H1 (cell line): Measurements from ENCODE around the gene GKN2. TPM values are rescaled to one million over a fixed set of nuclear protein-coding genes. Genes with fewer than 3 reads are reported as not detected.

Experiments
- CTCF ChIA-PET: fragments of 300-600 bp; sonication (Branson Sonifier 250); formaldehyde crosslinking; loops from one replicate; lab custom pipeline; 2021; ENCODE audit not compliant: partially characterized antibody; lab: Charles Lee
- POLR2A ChIA-PET: fragments of 300-600 bp; sonication (Branson Sonifier 250); formaldehyde crosslinking; loops from one replicate; lab custom pipeline; 2021; ENCODE audit warnings: inconsistent platforms; ENCODE audit not compliant: partially characterized antibody; lab: Charles Lee
- DNase-seq, 2 experiments: peaks; one replicate each; pipeline versions ENCODE4 v3.0.0 to v3.0.0-alpha.2; 2010 to 2022; ENCODE audit warnings: low spot score in 2 of 2, low read depth in 1 of 2, mixed read lengths in 1 of 2
- FAIRE-seq: peaks from 2 replicates; lab custom pipeline; 2011; peaks lifted over from hg19 to GRCh38; lab: Jason Lieb, UNC
- H2AFZ ChIP-seq: 2 replicates; pipeline ENCODE4 v1.8.1; 2012; ENCODE audit warnings: low read length, inconsistent platforms
- H2AK5ac ChIP-seq: 2 replicates; pipeline ENCODE4 v1.6.1; 2013; ENCODE audit warnings: low read depth, low read length
- H2BK120ac ChIP-seq: replicated peaks from 2 replicates; pipeline ENCODE3; 2013; ENCODE audit warnings: low read depth, low read length, inconsistent platforms
- H2BK12ac ChIP-seq: 2 replicates; pipeline ENCODE4 v1.6.1; 2013; ENCODE audit warnings: low read depth, low read length
- H2BK15ac ChIP-seq: 2 replicates; pipeline ENCODE4 v1.6.1; 2013; ENCODE audit warnings: low read length
- H2BK20ac ChIP-seq: 2 replicates; pipeline ENCODE4 v1.6.1; 2013; ENCODE audit warnings: low read length
- H2BK5ac ChIP-seq: 2 replicates; pipeline ENCODE4 v1.6.1; 2013; ENCODE audit warnings: low read depth, low read length
- H3K14ac ChIP-seq: 2 replicates; pipeline ENCODE4 v1.6.1; 2013; ENCODE audit warnings: inconsistent platforms; ENCODE audit not compliant: insufficient read length
- H3K18ac ChIP-seq: 2 replicates; pipeline ENCODE4 v1.6.1; 2013; ENCODE audit warnings: low read length; ENCODE audit errors: extremely low read depth
- H3K23ac ChIP-seq: 2 replicates; pipeline ENCODE4 v1.6.1; 2013; ENCODE audit warnings: inconsistent platforms; ENCODE audit not compliant: insufficient read length
- H3K23me2 ChIP-seq: 2 replicates; pipeline ENCODE4 v1.6.1; 2013; ENCODE audit warnings: low read depth, low read length
- H3K27ac ChIP-seq: 2 replicates; pipeline ENCODE4 v1.6.1; 2011; ENCODE audit warnings: low read depth, low read length, inconsistent platforms
- H3K27me3 ChIP-seq, 4 experiments: replicated peaks in 1 of 4; 1 replicate in 1 of 4; 2 replicates in 3 of 4; pipeline versions ENCODE4 v1.6.1 to v1.8.1; 2011 to 2013; ENCODE audit warnings: low read length in 3 of 4, mild to moderate bottlenecking in 3 of 4, inconsistent platforms in 2 of 4, mixed read lengths in 2 of 4, moderate library complexity in 1 of 4; ENCODE audit not compliant: control insufficient read depth in 3 of 4, insufficient read depth in 3 of 4; ENCODE audit errors: extremely low read depth in 1 of 4
- H3K36me3 ChIP-seq, 4 experiments: 2 replicates each; pipeline versions ENCODE4 v1.6.1 to v1.8.1; 2011 to 2013; ENCODE audit warnings: mild to moderate bottlenecking in 4 of 4, low read length in 3 of 4, moderate library complexity in 2 of 4, control low read depth in 1 of 4, inconsistent platforms in 1 of 4; ENCODE audit not compliant: insufficient read depth in 4 of 4, control insufficient read depth in 2 of 4
- H3K4ac ChIP-seq: replicated peaks from 2 replicates; pipeline ENCODE3; 2013; ENCODE audit warnings: low read length, low read depth, mixed read lengths, inconsistent platforms; ENCODE audit not compliant: insufficient read length
- H3K4me1 ChIP-seq, 4 experiments: replicated peaks in 1 of 4; 1 replicate in 1 of 4; 2 replicates in 3 of 4; pipeline versions ENCODE4 v1.6.1 to v1.8.1; 2011 to 2013; ENCODE audit warnings: low read length in 3 of 4, inconsistent platforms in 2 of 4, mixed read lengths in 1 of 4; ENCODE audit not compliant: insufficient read depth in 4 of 4, control insufficient read depth in 3 of 4
- H3K4me2 ChIP-seq, 2 experiments: 2 replicates each; pipeline versions ENCODE4 v1.6.1 to v1.8.1; 2011 to 2013; ENCODE audit warnings: low read depth in 2 of 2, low read length in 2 of 2, control low read depth in 1 of 2, inconsistent platforms in 1 of 2, mild to moderate bottlenecking in 1 of 2; ENCODE audit not compliant: insufficient read depth in 1 of 2
- H3K4me3 ChIP-seq, 4 experiments: fragments of 200-600, 300-600 bp in 1 of 4; sonication (generic), shearing (Covaris generic), sonication (Bioruptor Twin) in 1 of 4; 2 replicates each; pipeline versions ENCODE4 v1.5.1 to v1.8.1; 2011 to 2016; ENCODE audit warnings: low read length in 4 of 4, low read depth in 3 of 4, control low read depth in 2 of 4, inconsistent platforms in 2 of 4, mild to moderate bottlenecking in 2 of 4, mixed read lengths in 1 of 4, moderate library complexity in 1 of 4; ENCODE audit not compliant: insufficient read depth in 2 of 4; ENCODE audit errors: extremely low read depth in 1 of 4
- H3K56ac ChIP-seq: replicated peaks from 2 replicates; pipeline ENCODE3; 2013; ENCODE audit warnings: low read depth, mild to moderate bottlenecking, mixed read lengths, low read length, inconsistent platforms; ENCODE audit not compliant: insufficient read length
- H3K79me1 ChIP-seq: 2 replicates; pipeline ENCODE4 v1.6.1; 2013; ENCODE audit warnings: low read depth, low read length, control low read depth
- H3K79me2 ChIP-seq, 2 experiments: 2 replicates each; pipeline versions ENCODE4 v1.6.1 to v1.8.1; 2012 to 2013; ENCODE audit warnings: low read length in 2 of 2, mild to moderate bottlenecking in 2 of 2, inconsistent platforms in 1 of 2; ENCODE audit not compliant: insufficient read depth in 2 of 2, control insufficient read depth in 1 of 2
- H3K9ac ChIP-seq, 4 experiments: replicated peaks in 1 of 4; 1 replicate in 1 of 4; 2 replicates in 3 of 4; pipeline versions ENCODE4 v1.6.1 to v1.8.1; 2011 to 2013; ENCODE audit warnings: low read depth in 3 of 4, low read length in 3 of 4, control low read depth in 2 of 4, mild to moderate bottlenecking in 2 of 4, moderate library complexity in 2 of 4, inconsistent platforms in 1 of 4; ENCODE audit errors: extremely low read depth in 1 of 4
- H3K9me3 ChIP-seq, 2 experiments: 2 replicates each; pipeline versions ENCODE4 v1.6.1 to v1.8.1; 2012 to 2013; ENCODE audit warnings: mild to moderate bottlenecking in 2 of 2, moderate library complexity in 2 of 2, control low read depth in 1 of 2, inconsistent platforms in 1 of 2, low read depth in 1 of 2, low read length in 1 of 2, mixed read lengths in 1 of 2; ENCODE audit not compliant: insufficient read depth in 2 of 2
- H4K20me1 ChIP-seq, 2 experiments: replicated peaks in 1 of 2; 2 replicates each; pipeline versions ENCODE3 to v1.8.1; 2011 to 2013; ENCODE audit warnings: inconsistent platforms in 2 of 2, low read length in 2 of 2, mild to moderate bottlenecking in 1 of 2; ENCODE audit not compliant: insufficient read depth in 2 of 2, control insufficient read depth in 1 of 2
- H4K5ac ChIP-seq: 2 replicates; pipeline ENCODE4 v1.6.1; 2013; ENCODE audit warnings: low read length, low read depth, mixed read lengths, inconsistent platforms; ENCODE audit not compliant: insufficient read length
- H4K8ac ChIP-seq: 2 replicates; pipeline ENCODE4 v1.8.0; 2013; ENCODE audit warnings: mild to moderate bottlenecking, moderate library complexity, low read length, inconsistent platforms; ENCODE audit not compliant: insufficient read depth; ENCODE audit errors: extremely low read depth
- H4K91ac ChIP-seq: replicated peaks from 2 replicates; pipeline ENCODE3; 2013; ENCODE audit warnings: low read length, mixed read lengths, inconsistent platforms; ENCODE audit not compliant: insufficient read length
- ATF2 ChIP-seq: IDR thresholded peaks from 2 replicates; pipeline ENCODE4 v1.6.1; 2012; ENCODE audit warnings: low read length, inconsistent platforms
- ATF3 ChIP-seq: IDR thresholded peaks from 2 replicates; pipeline ENCODE4 v1.6.1; 2011; ENCODE audit warnings: low read depth, mild to moderate bottlenecking, low read length; ENCODE audit not compliant: insufficient read depth
- BACH1 ChIP-seq: IDR thresholded peaks from 2 replicates; pipeline ENCODE4 v1.6.1; 2012; ENCODE audit warnings: low read length, improper control_type of control experiment
- CTCF ChIP-seq, 3 experiments: IDR thresholded peaks; 1 replicate in 2 of 3; 2 replicates in 1 of 3; pipeline versions ENCODE4 v1.5.1 to v1.6.1; 2011; ENCODE audit warnings: low read length in 3 of 3, mild to moderate bottlenecking in 3 of 3, inconsistent platforms in 2 of 3, low read depth in 1 of 3, moderate library complexity in 1 of 3; ENCODE audit not compliant: insufficient read depth in 1 of 3; ENCODE audit errors: control extremely low read depth in 1 of 3
- WGBS, 2 experiments: shearing (Covaris generic) in 1 of 2; methylation state at CpG; one replicate each; pipeline versions ENCODE4 v1.1.6 to v1.1.7; 2013 to 2015; ENCODE audit warnings: low lambda C conversion rate in 2 of 2, mixed read lengths in 2 of 2, inconsistent platforms in 1 of 2, low coverage in 1 of 2, missing lambda C conversion rate in 1 of 2; ENCODE audit not compliant: insufficient replicate concordance in 2 of 2, insufficient coverage in 1 of 2, insufficient read length in 1 of 2; ENCODE audit errors: extremely low coverage in 1 of 2, missing lambda C conversion rate in 1 of 2; 5-methylcytosine and 5-hydroxymethylcytosine counted together
- long read RNA-seq, 2 experiments: library from RNA in 1 of 2; library from capped mRNA in 1 of 2; stranded (forward); transcript quantifications; one replicate each; pipeline ENCODE4 v2.0.0, GENCODE V29; 2021; ENCODE audit warnings: inconsistent platforms in 1 of 2
- polyA minus RNA-seq, 3 experiments: library from RNA; depleted of rRNA, polyadenylated mRNA; stranded (reverse); fragments of >200 nt; gene quantifications; 1 replicate in 2 of 3; 2 replicates in 1 of 3; pipeline ENCODE4 v1.2.3, GENCODE V29; 2011
- polyA plus RNA-seq, 7 experiments: library from polyadenylated mRNA; depleted of rRNA in 3 of 7; stranded (reverse) in 5 of 7; unstranded in 2 of 7; fragments of >200 nt in 5 of 7; fragments of 200-250 nt in 2 of 7; gene quantifications; 1 replicate in 5 of 7; 2 replicates in 1 of 7; 4 replicates in 1 of 7; pipeline versions ENCODE4 v1.2.1 to v1.2.3, GENCODE V29; 2011 to 2013; ENCODE audit warnings: missing spikeins in 2 of 7, mixed read lengths in 2 of 7
- total RNA-seq: library from RNA; stranded (reverse); fragmentation: NEBNext Ultra II Directional; extraction: Animal tissue kit (Norgen Biotek cat#: 25700); gene quantifications from 2 replicates; pipeline ENCODE4 v1.2.1, GENCODE V29; 2021

Gene GKN2
- total RNA-seq (not detected in 2 replicates), polyA plus RNA-seq (2011; rRNA removed) (not detected in 2 replicates), polyA minus RNA-seq (2011; rRNA and poly(A)+ RNA removed) (not detected in 2 replicates)
- not detected for polyA plus RNA-seq (2011; cell fraction: cytosol; rRNA removed)
- polyA plus RNA-seq (2011; cell fraction: nucleus; rRNA removed), result not detected
- not detected in 4 replicates for polyA plus RNA-seq (2012, experiment 1 of 2)
- polyA plus RNA-seq (2012, experiment 2 of 2), result not detected
- not detected for polyA plus RNA-seq (2013, experiment 1 of 2)
- not detected for polyA plus RNA-seq (2013, experiment 2 of 2)
- polyA minus RNA-seq (2011; cell fraction: cytosol; rRNA and poly(A)+ RNA removed), result not detected
- polyA minus RNA-seq (2011; cell fraction: nucleus; rRNA and poly(A)+ RNA removed), result not detected
- long read RNA-seq, experiment 1, result 0 reads
- long read RNA-seq, experiment 2, result 0 reads

GRCh38 chr2:68952887-68953521 is at the start of gene GKN2:
GKN2 (minus strand) TSS chr2:68952893; CDS start chr2:68952861, 32 bp downstream.
- Histone ChIP-seq H3K4me1 (peaks cover 0 to 3% (median 0%) of the 10 kb centered on the region in 4 experiments; a peak in 1 of 7 replicates), H4K20me1 (no peaks in the 10 kb centered on the region), H3K27ac (no peak within 1 kb of the TSS), H3K18ac (no peak within 1 kb of the TSS), H4K8ac (no peak within 1 kb of the TSS), H3K4me3 (no peak within 1 kb of the TSS), H3K36me3 (no peaks in the 10 kb centered on the region), H3K4me2 (no peak within 1 kb of the TSS; a peak in 1 of 4 replicates), H3K56ac (no peak within 1 kb of the TSS), H3K23me2 (no peaks in the 10 kb centered on the region), H2BK12ac (no peak within 1 kb of the TSS), H2BK15ac (no peak within 1 kb of the TSS), H4K91ac (no peak within 1 kb of the TSS), H3K27me3 (peaks cover 0 to 1% (median 0%) of the 10 kb centered on the region in 4 experiments; a peak in 1 of 7 replicates), H3K9me3 (no peaks in the 10 kb centered on the region)
- no peak for DNase-seq
- no peak for FAIRE-seq
- TF ChIP-seq ATF3, result no peak
- no peak for TF ChIP-seq BACH1
- TF ChIP-seq ATF2, result no peak
- no peak for TF ChIP-seq CTCF (IDR thresholded peaks at IDR 0.05; ENCODE audit: control extremely low read depth in 1 of 3, insufficient read depth in 1 of 3, low read depth in 1 of 3, low read length in 3 of 3)
- TF ChIP-seq, all 59 proteins: peak for 0
- no peak within 1 kb of the TSS for H2AFZ ChIP-seq
- H3K14ac ChIP-seq, result no peak within 1 kb of the TSS
- ChIA-PET CTCF (interaction anchor here (0.8 to 1.8 kb wide), 3 partner anchors 9 to 116 kb away, joined by 3 to 14 read pairs (median 3); no protein-coding TSS in a partner anchor), POLR2A (interaction anchor here (1.5 kb wide), 1 partner anchor 9 kb away, joined by 3 read pairs; no protein-coding TSS in a partner anchor)
- no peak within 1 kb of the TSS for H3K23ac ChIP-seq
- H2AK5ac ChIP-seq, result no peak within 1 kb of the TSS
- H4K5ac ChIP-seq, result no peak within 1 kb of the TSS
- WGBS, 2 experiments, result 84% methylated on average over 4 of the region's 4 CpGs; no CpG with 5 or more reads in 1 of the 2 experiments
- no peak within 1 kb of the TSS for H3K9ac ChIP-seq
- H2BK20ac ChIP-seq, result no peak within 1 kb of the TSS
- H3K79me1 ChIP-seq, result no peaks in the 10 kb centered on the region
- H2BK120ac ChIP-seq, result no peak within 1 kb of the TSS
- H3K79me2 ChIP-seq, result no peaks in the 10 kb centered on the region
- H2BK5ac ChIP-seq, result no peak within 1 kb of the TSS
- H3K4ac ChIP-seq, result no peak within 1 kb of the TSS
